Activated CD4-positive, alpha-beta T cell treated with anti-CD3 and anti-CD28 coated beads for 4 hours (primary cell): ENCODE measurements around the gene S100Z.
"Not testable (repeated sequence)": the region's sequence is repeated elsewhere in the genome, so short reads cannot be mapped to it uniquely, and the experiment has no call there.

Experiments used
- DNase-seq, 2 donors: peaks; one replicate each; pipeline ENCODE4 v3.0.0-alpha.2; 2020

S100Z gene

DNA sequence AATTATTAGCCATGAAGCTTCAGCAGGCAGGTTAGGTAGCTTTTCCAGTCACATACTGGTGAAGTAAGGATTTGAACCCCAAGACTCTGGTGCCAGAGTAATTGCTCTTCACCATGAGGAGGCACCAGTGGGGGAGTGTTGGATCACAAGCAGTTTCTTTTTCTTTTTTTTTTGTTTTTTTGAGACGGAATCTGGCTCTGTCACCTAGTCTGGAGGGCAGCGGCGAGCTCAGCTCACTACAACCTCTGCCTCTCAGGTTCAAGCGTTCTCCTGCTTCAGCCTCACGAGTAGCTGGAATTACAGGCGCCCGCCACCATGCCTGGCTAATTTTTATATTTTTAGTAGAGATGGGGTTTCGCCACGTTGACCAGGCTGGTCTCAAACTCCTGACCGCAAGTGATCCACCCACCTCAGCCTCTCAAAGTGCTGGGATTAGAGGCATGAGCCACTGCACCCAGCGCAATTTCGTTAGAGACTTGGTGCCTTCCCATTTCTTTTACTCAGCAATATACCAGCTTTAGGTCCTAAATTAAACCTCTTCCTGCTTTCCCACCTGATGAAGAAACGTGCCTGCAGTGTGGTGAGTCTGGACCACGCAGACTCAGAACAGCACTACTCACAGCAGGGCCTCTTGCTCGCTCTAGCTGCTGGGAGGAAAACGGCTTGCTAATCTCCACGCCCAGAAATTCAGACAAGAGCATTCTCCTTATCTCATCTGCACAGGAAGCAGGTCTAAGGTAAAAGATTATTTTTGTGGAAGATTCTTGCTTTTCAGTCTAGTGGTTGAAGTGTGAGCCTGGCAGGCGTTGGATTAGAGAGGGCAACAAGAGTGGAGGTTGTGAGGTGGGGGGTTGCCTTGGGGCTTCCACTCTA, at the start of gene S100Z:
TSS of gene S100Z (plus strand) at position 596 of the 873 bp plus-strand sequence. CDS start 25,346 bp downstream, outside the sequence.
- peak; percentile 17 to 18 for DNase-seq

DNA sequence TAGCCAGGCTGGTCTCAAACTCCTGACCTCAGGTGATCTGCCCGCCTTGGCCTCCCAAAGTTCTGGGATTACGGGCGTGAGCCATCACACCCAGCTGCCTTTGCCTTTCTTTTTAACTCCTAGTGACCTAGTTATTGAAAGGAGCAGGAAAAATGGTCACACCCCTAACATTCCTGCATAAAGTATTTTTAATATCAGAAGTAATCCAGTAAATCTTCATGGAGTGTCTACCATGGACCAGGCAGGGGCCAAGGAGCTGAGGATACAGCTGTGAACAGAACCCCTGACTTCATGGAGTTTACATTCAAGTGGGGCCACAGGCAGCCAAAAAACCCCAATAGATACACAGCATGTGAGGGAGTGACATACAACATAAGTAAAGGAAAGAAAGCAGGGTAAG, 49.2 kb upstream of the S100Z start:
- DNase-seq: no peak

DNA sequence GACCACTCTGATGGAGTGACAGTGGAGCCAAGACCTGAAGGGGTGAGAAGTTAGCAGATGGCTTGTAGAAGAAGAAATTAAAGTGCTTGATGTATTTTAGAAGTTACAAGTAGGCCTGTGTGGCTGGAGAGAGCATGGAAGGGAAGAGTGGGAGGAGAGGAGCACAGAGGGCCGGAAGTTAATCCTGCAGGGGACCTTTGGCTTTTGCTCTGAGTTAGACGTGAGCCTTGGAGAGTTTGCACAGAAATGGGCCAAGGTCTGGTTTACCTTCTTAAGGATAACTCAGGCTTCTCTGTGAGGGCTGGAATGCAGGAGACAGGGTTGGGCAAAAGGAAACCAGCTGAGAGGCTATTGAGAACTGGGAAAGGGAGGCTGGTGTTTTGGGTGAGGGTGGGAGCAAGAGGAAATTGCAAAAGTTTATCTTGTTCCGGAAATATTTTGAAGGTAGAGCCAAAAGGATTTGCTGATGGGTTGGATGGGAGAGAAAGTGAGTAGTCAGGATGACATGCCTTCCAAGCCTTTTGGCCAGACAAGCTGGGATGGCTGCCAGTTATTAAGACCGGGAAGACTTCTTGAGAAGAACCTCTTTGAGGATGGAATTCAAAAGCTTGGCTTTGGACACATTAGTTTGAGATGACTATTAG, 48.5 kb upstream of the S100Z start:
- DNase-seq: no peak

DNA sequence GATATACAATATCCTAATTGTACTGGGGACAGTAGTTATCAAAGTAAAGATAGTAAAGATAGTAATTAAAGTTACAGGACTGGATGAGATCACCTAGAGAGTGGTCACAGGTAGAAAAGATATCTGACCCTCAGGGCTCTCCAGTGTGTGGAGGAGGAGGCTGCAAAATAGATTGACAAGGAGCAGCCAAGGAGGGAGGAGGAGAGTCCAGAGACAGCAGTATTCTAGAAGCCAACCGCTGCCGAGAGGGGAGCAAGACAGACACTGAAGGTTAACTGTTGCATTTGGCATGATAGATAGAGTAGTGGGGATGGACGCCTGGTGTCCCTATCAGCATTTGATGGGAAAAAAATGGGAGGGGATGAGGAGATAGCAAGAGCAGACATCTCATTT, 48.0 kb upstream of the S100Z start:
- DNase-seq: no peak

DNA sequence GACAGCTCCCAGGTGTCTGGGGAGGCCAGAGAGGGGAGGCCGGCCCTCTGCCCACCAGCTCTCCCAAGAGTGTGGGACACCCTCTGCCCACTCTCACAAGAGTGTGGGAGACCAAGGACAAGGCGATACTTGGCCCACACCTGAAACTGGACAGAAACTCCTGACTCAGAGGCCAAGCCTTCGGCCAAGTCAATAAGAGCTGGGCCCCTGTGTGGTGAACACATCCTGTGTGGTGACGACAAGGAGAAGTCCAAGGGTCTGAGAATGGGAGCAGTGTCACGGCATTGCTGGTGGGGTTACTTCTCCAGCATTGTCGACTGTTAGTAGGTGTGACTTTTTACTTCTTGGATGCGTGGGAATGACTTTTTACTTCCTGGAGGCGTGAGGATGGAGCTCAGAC, 45.5 kb upstream of the S100Z start:
- no peak for DNase-seq

DNA sequence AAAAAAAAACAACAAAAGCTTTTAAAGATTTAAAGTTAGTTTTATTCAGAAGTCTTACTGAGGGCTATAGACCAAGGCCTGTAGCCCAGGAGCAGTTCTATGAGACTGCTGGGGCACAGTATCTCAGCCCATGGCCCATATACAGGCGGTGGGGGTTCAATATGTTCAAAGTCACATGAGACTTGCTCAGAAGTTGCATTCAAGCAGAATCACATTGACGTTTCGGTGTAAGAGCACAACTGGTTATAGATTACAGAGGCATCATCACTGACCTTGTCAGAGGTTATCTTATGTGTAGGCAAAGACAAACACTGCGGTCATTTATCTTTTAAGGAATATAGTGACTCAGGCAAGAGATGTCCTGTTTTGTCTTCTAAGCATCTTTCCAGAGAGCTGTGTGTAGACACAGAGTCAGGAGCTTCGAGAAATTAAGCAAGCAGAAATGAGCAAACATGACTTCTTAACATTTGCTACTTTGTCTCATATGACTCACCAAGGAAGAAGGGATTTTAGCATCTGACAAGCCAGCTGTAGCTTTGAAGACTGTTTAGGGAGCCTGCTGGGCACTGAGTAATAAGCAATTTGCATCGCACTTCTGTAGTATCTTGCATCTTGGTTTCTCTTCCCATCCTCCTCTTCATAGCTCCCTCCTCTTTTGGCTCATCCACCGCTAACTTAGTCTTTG, 43.9 kb upstream of the S100Z start:
- no peak for DNase-seq

DNA sequence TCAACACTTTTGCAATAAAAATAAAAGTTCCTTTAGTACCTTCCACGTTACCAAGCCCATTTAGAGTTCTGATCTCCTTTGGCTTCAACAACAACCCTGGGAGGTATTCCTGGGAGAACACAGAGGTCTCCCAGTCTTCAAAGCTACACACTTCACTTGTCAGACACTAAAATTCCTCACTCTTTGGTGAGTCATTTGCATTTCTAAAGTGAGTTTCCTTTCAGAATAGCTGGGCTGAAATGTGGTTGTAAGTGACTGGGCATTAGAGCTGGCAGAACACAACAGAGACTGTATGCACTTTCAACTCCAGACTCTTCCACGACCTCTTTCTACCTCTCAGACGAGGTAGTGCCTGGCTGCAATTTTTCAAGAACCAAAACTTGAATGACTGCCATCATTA, 42.5 kb upstream of the S100Z start:
- DNase-seq: no peak

DNA sequence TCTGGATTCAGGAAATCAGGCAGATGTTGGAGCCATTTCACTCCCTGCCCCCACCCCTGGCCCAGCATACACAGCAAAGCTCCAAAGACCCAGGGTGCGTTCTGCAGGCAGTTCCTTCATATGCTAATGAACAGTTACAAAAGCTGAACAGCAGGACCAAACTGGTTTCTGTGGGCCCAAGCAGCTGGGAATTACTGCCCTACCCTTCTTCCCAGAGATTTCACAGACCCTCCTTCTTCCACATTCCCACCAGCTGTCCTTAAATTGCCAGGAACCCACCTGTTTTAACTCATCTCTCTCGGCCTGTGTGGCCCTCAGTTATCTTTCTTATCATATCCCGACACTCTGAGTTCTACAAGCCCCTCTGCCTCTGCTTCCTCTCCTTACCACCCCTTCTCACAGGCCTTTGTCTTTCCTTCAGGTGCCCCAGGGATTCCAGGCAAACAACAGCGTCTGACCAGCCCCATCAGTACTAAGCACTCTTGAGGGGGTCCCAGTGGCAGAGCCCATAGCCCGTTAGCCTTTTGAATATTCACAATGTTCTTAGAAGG, 41.6 kb upstream of the S100Z start:
- DNase-seq: no peak

DNA sequence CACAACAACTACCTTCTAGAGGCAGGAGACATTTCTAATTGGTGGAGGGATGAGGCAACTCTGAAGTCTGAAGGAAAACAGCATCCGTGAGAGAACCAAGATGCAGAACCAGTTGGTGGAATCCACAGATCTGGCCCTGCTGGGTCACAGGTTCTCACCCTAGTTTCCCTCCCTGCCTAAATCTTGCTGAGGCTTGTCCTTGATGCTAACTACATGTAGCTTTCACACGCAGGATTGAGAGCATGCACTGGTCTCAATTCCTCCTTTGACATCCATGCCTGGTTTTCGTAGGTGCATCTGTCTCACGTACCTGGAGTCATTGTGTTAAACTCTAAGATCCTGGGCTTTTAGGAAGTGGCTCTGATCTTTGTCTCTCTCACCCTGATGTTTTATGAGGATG, 40.7 kb upstream of the S100Z start:
- no peak for DNase-seq

DNA sequence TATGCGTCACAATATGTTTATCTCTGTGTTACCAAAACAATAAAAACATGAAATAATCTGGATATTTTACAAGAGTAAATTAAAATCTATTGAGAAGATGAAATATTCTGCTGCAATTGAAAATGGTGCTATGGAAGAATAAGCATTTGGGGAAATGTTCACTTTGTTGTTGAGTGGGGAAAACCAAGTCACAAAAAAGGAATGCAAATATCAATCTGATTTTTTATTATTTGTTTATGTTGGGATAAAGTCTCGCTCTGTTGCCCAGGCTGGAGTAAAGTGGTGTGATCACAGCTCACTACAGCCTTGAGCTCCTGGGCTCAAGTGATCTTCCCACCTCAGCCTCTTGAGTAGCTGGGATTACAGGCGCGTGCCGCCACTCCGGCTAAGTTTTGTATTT, 39.6 kb upstream of the S100Z start:
- DNase-seq: no peak

DNA sequence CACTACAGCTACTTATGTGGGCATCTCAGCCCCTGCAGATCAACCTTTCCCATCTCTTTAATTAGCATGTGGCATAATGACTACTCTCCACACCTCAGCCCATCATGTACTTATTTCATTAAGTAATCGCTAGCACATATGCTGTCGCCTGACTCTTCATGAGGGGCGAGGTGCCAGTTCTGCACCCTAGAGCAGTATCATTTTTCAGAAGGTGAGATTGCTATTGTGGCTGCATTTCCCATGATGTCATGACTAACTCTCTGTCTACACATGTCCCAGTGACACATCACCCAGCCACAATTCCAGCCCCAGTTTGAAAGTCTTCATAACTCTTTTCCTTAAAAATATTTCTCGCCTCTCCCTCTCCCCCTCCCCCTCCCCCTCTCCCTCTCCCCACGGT, 38.6 kb upstream of the S100Z start:
- no peak for DNase-seq

DNA sequence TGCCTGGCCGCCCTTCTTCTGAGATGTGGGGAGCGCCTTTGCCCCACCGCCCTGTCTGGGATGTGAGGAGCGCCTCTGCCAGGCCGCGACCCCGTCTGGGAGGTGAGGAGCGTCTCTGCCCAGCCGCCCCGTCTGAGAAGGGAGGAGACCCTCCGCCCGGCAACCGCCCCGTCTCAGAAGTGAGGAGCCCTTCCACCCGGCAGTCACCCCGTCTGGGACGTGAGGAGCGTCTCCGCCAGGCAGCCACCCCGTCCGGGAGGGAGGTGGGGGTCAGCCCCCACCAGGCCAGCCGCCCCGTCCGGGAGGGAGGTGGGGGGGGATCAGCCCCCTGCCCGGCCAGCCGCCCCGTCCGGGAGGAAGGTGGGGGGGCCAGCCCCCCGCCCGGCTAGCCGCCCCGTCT, 37.6 kb upstream of the S100Z start:
- not testable (repeated sequence) for DNase-seq

DNA sequence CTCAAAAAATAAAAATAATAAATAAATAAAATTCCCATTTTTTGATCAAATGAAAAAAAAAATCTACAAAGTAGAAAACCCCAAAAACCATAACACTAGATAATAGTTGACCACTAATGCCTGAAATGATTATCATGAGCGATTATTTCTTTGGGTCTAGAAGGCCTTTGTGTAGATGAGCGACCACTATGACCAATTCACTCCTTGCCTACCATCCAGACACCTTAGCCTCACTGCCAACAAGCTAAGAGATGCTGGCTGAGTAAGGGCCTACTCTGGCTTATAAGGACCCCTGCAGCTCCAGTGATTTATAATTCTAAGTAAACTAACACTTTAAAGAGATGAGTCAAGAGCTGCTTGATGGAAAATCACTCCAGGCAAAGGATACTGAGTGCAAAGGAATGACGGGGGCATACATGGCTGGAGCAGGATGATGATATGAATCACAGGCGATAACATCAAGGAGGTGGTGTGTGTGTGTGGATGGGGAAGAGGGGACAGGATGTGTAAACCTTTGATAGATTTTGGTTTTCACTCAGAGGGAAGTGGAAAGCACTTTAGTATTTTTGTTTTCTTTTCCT, 35.7 kb upstream of the S100Z start:
- DNase-seq: no peak

DNA sequence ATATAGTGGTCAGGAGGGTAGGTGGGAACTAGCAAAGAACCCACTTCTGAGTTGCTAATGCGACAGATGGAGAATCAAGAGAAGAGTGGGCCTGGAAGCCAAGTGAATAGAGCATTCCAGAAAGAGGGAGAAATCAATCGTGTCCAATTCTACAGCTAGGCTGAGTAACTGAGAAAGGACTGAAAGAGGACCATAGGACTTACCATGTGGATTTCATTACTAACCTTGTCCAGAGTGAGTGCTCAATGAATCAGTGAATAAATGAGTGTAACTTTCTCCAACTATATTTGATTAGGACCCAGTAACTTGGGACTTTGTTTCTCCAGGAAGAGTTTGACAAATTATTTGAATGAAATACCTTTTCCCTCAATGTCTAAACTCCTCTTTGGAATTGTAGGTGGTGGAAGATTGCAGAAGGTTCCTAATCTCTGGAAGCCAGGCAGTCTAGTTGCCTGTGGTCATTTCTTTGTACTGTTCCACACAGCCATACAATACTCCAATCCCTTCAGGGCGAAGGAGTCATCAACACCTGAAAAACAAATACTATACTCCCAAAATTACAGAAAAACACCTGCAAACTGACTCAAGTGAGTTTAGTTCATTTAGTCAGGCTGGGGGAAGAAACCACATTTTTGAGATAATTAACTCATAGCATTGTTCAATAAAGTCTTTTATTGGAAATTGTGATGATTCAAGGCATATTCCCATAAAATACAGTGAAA, 33.5 kb upstream of the S100Z start:
- no peak for DNase-seq

DNA sequence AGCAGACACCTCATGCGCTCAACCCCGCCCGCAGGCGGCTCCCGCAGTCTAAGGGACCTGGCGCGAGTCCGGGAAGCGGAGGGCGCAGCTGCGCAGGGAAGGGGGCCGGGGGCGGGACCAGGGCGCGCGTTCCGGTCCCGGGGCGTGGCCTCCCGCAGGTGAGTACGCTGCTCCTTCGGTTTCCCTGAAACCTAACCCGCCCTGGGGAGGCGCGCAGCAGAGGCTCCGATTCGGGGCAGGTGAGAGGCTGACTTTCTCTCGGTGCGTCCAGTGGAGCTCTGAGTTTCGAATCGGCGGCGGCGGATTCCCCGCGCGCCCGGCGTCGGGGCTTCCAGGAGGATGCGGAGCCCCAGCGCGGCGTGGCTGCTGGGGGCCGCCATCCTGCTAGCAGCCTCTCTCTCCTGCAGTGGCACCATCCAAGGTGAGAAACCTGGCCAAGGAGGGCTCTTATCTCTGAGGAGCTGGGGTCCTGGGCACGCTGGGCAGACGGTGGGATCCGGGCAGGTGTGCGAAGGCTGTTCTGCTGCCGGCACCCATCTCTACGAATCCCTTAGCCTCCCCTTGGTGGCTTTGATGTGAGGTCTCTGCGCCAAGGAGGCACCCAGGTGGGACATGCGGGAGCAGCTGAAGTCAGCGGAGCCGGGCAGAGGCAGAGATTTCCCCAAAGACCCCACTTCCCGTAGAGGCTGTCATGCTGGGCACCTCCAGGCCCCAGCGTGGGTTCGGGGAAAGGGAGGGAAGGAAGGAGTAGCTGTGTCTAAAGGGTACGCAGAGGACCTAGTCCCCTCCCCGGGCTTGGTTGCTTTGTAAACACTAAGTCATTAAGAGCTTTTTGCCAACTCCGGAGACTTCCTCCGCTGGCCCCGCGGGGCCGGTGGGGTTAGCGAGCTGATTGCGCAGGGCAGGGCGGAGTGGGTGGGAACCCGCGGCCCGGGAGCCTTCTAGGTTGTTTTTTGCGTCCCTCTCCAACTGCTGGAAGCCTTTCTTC, 30.7 kb upstream of the S100Z start, which contains the start of gene F2RL1:
TSS of gene F2RL1 (plus strand) at position 187 of the 988 bp plus-strand sequence. CDS start at position 340, 153 bp downstream.
- peak; percentile 53 to 56 for DNase-seq

DNA sequence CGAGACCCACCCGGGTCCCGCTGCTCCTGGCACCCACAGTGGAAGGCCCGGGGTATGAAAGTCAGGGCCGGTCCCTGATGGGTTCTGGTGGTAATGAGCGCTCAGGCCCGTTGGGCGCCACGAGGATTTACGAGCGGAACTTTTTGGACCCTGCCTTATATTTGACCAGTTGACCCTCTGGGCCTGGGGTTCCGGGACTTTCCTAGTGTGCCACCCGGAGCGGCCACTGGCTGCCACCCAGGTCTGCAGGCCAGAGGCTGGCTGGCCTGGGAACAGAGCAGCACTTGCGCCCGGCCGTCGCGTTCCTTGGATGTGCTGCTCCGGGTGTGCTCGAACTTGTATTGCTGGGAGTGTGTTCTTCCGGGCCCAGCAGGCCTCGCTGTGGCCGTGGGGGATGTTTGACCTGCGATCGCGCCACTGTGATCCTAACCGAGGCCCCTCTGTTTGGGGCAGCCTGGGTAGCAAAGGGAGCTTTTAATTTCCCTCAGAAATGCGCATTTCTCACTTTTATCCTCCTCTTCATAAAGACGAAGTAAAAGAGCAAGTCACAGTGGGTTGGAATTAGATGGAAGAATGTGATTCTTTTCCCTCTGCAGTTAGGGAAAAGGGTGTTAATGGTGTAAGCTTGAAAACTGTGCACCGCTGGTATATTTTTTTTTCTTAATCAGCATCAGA, 29.8 kb upstream of the S100Z start:
- no peak for DNase-seq

DNA sequence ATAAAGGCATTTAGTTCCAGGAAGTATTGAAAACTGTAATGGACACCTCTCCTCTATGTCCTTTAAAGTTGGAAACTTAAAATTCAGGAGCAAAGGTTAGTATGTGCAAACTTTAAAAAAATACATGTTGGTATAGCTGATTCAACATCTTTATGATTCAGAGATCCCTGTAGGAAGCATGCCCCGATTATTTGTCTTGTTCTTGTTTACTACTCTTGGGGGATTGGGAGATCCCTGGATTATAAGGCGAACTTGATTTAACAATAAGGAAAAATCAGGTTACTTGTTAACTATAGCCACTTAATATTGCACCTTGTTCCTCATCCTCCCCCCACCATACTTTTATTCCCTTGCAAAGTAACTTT, 29.3 kb upstream of the S100Z start:
- no peak for DNase-seq

DNA sequence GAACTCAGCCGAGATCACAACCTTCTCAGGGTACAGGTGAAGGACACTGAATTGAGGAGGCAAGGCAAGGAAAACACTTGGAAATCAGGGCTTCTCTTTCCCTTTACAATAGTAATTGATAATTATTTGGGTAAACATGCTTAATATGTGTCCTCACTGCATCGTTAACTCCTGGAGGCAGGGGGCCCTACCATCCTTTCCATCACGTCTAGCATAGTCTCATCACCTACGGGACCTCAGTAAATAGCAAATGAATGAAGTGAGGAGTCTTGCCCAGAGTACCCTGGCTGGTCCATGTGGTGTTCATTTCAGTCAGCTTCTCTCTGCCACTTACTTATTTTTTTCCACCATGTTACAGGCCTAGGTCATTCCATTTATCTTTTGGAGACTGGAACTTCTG, 28.7 kb upstream of the S100Z start:
- no peak for DNase-seq

DNA sequence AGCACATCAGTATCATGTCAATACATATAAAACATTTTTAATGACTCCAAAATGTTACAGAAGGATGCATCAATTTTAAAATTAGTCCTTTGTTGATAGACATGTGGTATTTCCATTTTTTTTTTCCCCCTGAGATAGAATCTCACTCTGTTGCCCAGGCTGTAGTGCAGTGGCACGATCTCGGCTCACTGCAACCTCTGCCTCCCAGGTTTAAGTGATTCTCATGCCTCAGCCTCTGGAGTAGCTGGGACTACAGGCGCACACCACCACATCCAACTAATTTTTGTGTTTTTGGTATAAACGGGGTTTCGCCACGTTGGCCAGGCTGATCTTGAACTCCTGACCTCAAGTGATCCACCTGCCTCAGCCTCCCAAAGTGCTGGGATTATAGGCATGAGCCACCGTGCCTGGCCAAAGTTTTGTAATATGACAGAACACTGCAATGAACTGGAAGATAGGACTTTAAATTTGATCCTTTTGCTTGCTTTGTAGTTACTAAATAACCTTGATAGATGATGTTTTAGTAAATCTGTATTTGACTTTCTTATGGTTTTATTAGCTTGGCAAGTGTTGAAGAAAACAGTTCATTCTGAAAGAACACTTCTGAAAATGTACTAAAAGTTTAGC, 27.6 kb upstream of the S100Z start:
- not testable (repeated sequence) for DNase-seq

DNA sequence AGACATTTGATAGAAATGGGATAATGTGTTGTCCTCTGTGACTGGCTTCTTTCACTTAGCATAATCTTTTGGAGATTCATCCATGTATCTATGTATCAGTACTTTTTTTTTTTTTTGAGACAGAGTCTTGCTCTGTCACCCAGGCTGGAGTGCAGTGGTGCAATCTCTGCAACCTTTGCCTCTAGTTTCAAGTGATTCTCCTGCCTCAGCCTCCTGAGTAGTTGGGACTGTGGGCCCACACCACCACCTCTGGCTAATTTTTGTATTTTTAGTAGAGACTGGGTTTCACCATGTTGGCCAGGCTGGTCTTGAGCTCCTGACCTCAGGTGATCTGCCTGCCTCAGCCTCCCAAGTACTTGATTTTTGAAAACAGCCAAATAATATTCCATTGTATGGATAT, 23.4 kb upstream of the S100Z start:
- DNase-seq: not testable (repeated sequence)
